H1 (cell line): Measurements from ENCODE around the gene MYO9B. TPM values are rescaled to one million over a fixed set of nuclear protein-coding genes. Genes with fewer than 3 reads are reported as not detected.

Source experiments
- CTBP2 ChIP-seq: IDR thresholded peaks from 2 replicates; pipeline ENCODE4 v1.7.0; 2011; ENCODE audit warnings: borderline replicate concordance, mild to moderate bottlenecking, moderate library complexity, mixed read lengths, low read length; ENCODE audit not compliant: insufficient read depth, insufficient read length
- E2F6 ChIP-seq: IDR thresholded peaks from 2 replicates; pipeline ENCODE4 v1.6.1; 2012; ENCODE audit warnings: inconsistent platforms
- SP1 ChIP-seq: IDR thresholded peaks from 2 replicates; pipeline ENCODE4 v1.6.1; 2011; ENCODE audit warnings: low read depth, low read length
- SP4 ChIP-seq: IDR thresholded peaks from 2 replicates; pipeline ENCODE4 v1.6.1; 2012; ENCODE audit warnings: low read length, inconsistent platforms
- TEAD4 ChIP-seq: IDR thresholded peaks from 2 replicates; pipeline ENCODE4 v1.6.1; 2012; ENCODE audit warnings: low read depth, low read length, inconsistent platforms, mixed read lengths
- polyA plus RNA-seq, 7 experiments: library from polyadenylated mRNA; depleted of rRNA in 3 of 7; stranded (reverse) in 5 of 7; unstranded in 2 of 7; fragments of >200 nt in 5 of 7; fragments of 200-250 nt in 2 of 7; gene quantifications; 1 replicate in 5 of 7; 2 replicates in 1 of 7; 4 replicates in 1 of 7; pipeline versions ENCODE4 v1.2.1 to v1.2.3, GENCODE V29; 2011 to 2013; ENCODE audit warnings: missing spikeins in 2 of 7, mixed read lengths in 2 of 7
- total RNA-seq: library from RNA; stranded (reverse); fragmentation: NEBNext Ultra II Directional; extraction: Animal tissue kit (Norgen Biotek cat#: 25700); gene quantifications from 2 replicates; pipeline ENCODE4 v1.2.1, GENCODE V29; 2021

The MYO9B gene
- total and polyA plus RNA-seq, 2 of the 8 experiments (the other 6 are each of a cell fraction or from before 2014, with no cell fraction given), result 27.6 to 77.1 TPM

GRCh38 chr19:17048885-17049453 lies 26.6 kb upstream of the MYO9B start (continued):
- TF ChIP-seq TEAD4, result no peak
- no peak for TF ChIP-seq CTBP2
- TF ChIP-seq SP4, result no peak
- no peak for TF ChIP-seq E2F6
- no peak for TF ChIP-seq SP1
